Right lung (tissue), 5 donors: ENCODE measurements around the gene VDR. TPM values are rescaled to one million over a fixed set of nuclear protein-coding genes. Genes with fewer than 3 reads are reported as not detected.
"Not testable (repeated sequence)": the region's sequence is repeated elsewhere in the genome, so short reads cannot be mapped to it uniquely, and the experiment has no call there.

Experiments used
- DNase-seq, 2 donors: peaks; one replicate each; pipeline ENCODE4 v3.0.0-alpha.2; 2013
- polyA plus RNA-seq, 5 donors: library from polyadenylated mRNA; unstranded; fragments of 120-200 nt; gene quantifications; one replicate each; pipeline versions ENCODE4 v1.2.1 to v1.2.3, GENCODE V29; 2013; ENCODE audit warnings: inconsistent platforms in 1 of 5, low replicate concordance in 1 of 5; ENCODE audit not compliant: insufficient read length in 5 of 5, insufficient read depth in 1 of 5

VDR gene
- polyA plus RNA-seq, 5 donors = 1.2 to 1.9 (median 1.6) TPM

- no peak for DNase-seq
Measured at GRCh38 chr12:47828976-47829482, 75.8 kb downstream of the VDR start.

- no peak for DNase-seq
Measured at GRCh38 chr12:47828008-47828975, 76.5 kb downstream of the VDR start.

GRCh38 chr12:47825173-47825639 is 79.6 kb downstream of the VDR start:
- DNase-seq = no peak

GRCh38 chr12:47824635-47825034 is 80.2 kb downstream of the VDR start:
- no peak for DNase-seq

GRCh38 chr12:47824198-47824597 is 80.6 kb downstream of the VDR start:
- no peak for DNase-seq

- DNase-seq = no peak
Measured at GRCh38 chr12:47823422-47824086, 81.2 kb downstream of the VDR start.

GRCh38 chr12:47822863-47823262 is 81.9 kb downstream of the VDR start:
- DNase-seq = no peak

GRCh38 chr12:47822401-47822800 is 82.4 kb downstream of the VDR start:
- no peak for DNase-seq

GRCh38 chr12:47821346-47821706 is 83.5 kb downstream of the VDR start:
- DNase-seq = no peak

GRCh38 chr12:47820631-47821345 is 84.0 kb downstream of the VDR start:
- peak in 1 of 2 donors; percentile 74 for DNase-seq

- peak; percentile 76 to 85 for DNase-seq
Measured at GRCh38 chr12:47819896-47820630, 84.7 kb downstream of the VDR start, which contains the start of gene HDAC7. Gene HDAC7, minus strand, starts transcription at chr12:47819903. Its CDS starts 118 bp downstream, at chr12:47819785.

GRCh38 chr12:47819138-47819895 is 85.5 kb downstream of the VDR start:
- no peak for DNase-seq

- no peak for DNase-seq
Measured at GRCh38 chr12:47818467-47819137, 86.2 kb downstream of the VDR start.

GRCh38 chr12:47818007-47818376 is 86.8 kb downstream of the VDR start:
- DNase-seq = no peak

- DNase-seq = no peak
Measured at GRCh38 chr12:47817272-47818006, 87.4 kb downstream of the VDR start.

GRCh38 chr12:47816403-47817271 is 88.2 kb downstream of the VDR start:
- no peak for DNase-seq

- not testable (repeated sequence) for DNase-seq
Measured at GRCh38 chr12:47815447-47815846, 89.3 kb downstream of the VDR start.

GRCh38 chr12:47814539-47815170 is 90.1 kb downstream of the VDR start:
- no peak for DNase-seq
